ENCODE data around the gene CCDC93.
"Not testable (repeated sequence)": the region's sequence is repeated elsewhere in the genome, so short reads cannot be mapped to it uniquely, and the experiment has no call there.

The CCDC93 gene

DNA sequence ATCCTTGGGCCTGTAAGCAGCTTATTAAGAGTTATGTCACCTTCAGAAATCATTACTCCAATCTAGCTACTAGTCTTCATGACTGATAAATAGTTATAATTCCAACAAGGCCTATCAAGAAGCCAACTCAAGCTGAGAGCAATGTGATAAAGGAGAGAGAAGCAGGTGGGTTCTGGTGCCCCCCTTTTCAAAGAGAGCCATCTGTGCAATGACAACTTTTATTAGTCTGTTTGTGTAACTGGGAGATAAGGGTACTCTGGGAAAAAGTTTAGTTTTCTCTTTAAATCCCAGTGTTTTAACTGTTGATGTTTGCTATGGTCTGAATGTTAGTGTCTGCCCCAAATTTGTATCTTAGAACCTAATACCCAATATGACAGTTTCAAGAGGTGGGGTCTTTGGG lies 60.6 kb downstream of the CCDC93 start:
- DNase-seq (ENCODE audit: low read depth), result no peak

DNA sequence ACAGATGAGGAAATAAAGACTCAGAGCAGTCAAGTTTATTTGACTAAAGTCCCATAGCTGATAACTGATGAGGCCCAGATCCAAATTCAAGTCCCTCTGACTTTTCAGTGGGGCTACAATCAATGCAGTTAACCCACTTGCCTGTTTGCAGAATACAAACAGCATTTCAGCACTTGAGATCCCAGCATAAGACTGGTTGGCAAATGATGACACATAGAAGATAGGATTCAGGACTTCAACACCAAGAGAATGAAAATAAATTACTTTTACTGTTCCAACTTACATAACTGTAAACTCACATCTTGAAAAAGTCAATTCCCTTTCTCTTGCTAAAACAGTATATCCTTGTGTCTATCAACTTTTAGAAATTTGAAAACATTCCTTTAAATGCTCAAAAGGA lies 61.2 kb downstream of the CCDC93 start:
- no peak for DNase-seq (ENCODE audit: low read depth)

DNA sequence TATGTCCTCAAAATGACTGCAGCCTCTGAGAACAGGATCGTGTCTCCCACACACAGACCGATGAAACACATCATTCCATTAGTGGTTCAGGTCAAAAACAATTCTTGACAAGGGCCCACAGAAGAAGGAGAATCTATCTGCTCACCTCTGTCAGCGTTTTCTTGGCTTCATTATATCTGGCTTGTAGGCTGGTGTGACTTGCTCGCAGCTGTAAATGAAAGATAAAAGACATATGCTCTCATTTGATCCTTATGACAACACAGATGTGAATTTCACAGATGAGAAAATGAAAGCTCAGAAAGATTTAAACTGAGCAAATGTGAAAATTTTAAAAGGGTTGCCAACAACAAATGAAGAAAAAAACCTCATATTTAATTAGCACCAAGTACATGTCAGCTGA lies 61.6 kb downstream of the CCDC93 start:
- DNase-seq (ENCODE audit: low read depth), result no peak

DNA sequence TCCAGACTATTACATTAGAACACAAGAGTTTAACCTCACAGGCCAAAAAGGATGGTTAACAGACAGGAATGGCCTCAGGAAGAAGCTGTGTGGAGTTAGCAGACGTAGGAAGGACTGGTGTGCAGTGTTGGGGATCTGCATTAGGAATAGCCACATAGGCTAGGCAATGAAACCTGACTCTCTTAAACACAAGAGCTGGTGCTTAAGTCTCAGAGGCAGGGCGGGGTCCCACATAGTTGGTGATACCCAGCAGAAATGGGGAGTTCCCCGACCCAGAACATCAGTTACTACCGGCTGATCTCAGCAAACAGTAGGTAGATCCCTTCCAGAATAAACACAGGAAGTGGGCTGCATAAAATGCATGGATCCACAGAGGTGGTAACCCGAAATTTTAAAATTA lies 64.1 kb downstream of the CCDC93 start:
- DNase-seq (ENCODE audit: low read depth), result no peak

DNA sequence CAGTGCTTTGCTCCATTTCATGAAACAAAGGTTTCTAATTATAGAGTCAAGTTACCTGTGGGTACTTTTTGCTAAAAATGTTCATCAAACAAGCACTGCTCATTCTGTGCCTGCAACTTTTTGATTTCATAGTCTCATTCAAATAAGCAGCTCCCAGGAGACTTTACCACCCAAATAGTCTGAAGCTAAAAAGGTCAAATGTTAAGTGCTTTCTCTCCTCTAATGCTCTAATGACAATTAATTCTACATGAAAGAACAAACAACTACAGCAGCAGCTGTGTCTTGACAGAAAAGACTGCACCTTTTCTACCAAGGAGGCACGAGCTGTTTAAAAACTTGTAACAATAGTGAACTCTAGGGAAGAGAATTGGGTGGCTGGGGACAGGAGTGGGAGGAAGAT lies 65.3 kb downstream of the CCDC93 start:
- no peak for DNase-seq (ENCODE audit: low read depth)

DNA sequence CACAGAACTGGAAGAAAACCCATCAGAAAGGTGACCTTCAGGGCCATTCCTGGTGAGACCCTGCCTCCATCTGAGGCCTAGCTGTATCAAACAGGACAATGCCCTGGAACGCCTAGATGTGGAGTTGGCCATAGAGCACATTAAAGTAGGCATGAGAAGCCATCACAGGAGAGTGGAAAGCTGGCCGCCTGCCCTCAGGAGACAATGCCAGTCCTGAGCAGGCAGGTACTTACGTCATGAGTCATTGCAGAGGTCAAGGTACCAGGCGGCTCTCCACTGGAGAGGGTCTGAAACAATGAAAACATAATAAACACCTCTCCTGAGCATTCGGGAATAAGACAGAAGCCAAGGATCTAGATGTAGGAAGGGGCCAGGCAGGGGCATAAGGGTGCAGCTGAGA lies 68.6 kb downstream of the CCDC93 start:
- no peak for DNase-seq (ENCODE audit: low read depth)

DNA sequence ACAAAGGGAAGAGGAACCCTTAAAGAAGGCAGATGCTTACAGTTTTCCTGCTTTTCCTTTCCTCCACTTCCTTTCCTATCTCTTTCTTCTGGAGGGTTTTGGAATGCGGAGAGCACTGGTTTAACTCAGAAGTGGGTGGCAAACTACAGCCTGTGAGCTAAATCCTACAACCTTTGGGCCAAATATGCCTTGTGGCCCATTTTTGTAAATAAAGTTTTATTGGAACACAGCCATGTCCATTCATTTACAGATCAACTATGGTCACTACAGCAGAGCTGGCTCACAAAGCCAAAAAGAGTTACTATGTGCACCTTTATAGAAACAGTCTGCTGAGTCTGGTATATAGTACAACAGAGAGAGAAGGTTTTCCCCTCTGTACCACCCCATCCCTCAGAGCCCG lies 69.1 kb downstream of the CCDC93 start:
- DNase-seq (ENCODE audit: low read depth), result no peak

DNA sequence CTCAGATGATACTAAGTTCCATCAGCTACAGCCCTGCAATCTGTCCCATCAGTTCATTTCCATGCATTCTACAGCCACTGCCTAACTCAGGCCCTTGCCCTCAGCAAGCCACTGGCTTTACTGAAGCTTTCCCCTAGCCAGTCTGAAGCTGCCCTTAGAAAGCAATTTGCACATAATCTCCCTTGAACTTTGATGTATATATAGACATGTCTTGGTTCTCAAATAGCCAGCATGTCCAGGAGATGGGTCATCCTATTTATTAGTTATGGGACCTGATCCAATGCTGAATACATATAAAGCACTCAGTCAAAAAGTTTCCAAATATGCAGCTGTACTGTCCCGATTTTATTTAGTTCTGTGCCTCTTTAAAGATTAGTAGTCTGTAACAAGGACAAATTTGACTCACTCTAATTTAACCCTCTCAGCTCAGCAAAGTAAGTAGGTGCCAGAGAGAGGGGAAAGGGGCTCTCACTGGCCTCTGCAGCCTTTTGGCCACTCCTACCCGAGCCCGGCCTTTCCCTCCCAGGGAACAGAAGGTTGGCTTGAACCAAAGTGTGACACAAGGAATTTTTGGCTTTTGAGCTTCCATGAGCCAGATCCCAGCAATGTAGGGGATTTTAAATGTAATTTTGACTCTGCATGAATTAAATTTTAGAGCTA lies 70.7 kb downstream of the CCDC93 start:
- no peak for DNase-seq (ENCODE audit: low read depth)

DNA sequence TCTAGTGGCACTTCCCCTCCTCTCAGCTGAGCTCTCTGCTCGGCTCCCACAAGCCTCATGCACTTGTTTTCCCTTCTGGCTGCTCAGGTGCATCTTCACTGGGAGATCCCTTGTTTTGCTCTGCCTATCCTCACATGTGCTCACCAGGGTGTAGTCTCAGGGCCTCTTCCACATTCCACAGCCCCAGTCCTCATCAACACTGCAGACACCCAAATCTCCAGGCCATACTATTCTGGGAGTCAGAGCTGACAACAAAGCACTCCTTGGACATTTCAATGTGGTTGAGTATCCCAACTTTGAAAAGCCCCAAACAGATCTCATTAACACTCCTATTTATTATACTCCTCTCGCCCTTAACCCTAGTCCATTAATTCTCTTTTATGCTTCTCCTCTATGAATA lies 71.3 kb downstream of the CCDC93 start:
- DNase-seq (ENCODE audit: low read depth), result no peak

DNA sequence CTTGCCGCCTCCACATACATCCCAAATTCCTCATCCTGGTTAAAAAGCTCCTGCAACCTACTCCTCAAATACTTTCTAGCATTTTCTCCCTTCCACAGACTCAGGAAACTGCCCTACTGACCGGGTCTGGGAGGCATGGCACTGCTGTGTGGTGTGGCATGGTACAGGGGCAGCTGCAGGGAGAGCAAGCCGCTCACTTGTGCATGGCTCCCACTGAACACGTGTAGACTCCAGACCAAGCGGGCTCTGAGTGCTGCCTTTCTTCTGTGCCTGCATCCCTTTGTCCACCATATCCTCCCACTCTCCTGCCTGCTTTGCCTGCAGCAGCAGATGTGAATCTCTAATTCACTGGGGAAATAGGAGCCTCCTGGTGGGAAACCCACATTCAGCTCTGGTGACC lies 72.2 kb downstream of the CCDC93 start:
- DNase-seq (ENCODE audit: low read depth), result no peak

DNA sequence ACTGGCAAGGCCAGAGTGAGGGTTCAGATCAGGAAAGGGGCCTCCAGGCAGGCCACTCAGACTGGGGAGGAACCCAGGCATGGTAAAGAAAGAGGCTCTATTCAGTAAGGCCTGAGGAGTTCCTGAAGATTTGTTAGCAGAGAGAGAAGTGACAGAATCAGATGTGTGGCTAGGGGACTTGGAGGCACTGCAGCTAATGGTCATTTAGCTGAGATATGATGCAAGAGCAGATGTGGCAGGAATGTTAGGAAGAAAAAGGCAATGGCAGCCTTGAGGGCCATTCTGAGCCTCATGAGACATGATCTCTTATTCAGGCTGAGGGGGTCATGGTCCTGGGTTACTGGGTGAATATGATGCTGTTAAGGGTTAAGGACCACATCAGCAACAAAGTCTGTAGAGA lies 73.4 kb downstream of the CCDC93 start:
- DNase-seq (ENCODE audit: low read depth), result no peak

DNA sequence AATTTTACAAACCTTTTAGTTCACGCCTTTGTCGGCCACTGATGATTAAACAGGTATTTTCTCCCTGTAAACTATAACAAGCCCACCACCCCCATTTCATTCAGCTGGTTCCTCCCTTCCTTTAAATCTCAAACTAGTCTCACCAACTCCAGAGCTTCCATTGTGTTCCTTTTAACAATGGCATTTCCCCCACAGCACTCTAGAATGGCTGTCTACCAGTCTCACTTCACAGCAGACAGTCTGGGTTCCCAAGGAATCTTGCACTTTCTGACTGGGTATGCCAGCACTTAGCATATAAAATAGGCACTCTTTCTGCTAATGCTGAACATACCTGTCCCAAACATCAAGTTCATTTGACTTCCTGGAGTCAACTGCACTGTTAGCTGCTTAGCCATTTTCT lies 75.3 kb downstream of the CCDC93 start:
- no peak for DNase-seq (ENCODE audit: low read depth)

DNA sequence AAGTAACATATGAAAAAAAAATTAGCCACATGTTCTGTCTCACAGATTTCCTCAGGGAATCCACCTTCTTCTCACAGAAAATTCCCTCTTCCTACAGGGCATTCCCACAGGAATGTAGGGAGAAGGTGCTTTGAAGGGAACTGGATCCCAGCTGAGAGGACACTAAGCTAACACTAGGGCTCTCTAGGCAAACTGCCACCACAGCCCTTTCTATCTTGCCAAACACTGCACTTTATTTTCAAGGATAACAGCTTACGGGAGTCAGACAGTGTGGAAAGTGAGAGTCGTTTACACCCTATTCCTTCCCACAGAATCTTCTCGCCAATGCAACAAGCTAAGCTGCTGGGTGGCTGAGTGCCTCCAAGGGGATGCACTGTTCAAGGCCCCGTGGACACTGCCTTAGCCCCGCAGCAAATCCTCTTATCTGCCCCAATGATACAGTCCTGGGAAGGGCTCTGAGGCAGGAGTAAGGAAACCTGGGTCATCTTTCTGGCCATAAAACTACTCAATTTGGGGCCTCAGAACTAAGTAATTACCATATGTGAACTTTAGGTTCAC lies 76.9 kb downstream of the CCDC93 start:
- no peak for DNase-seq (ENCODE audit: low read depth)

DNA sequence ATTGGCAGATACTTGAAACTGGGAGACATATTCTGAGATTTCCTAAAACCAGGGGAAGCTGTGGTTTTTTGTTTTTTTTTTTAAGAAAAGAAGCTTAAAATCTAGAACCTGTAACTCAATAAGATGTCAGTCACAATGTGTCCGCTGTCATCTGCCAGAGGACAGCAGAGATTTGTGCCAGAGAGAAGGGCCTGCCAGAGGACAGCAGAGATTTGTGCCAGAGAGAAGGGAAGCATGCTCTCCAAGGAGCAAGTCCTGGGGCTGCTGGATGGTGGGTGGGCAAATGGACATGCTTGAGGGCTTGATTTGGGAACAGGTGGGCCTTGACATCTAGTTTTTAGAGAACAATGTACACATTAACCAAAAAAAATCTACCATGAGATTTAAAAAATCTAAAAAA lies 77.9 kb downstream of the CCDC93 start:
- DNase-seq (ENCODE audit: low read depth), result no peak

DNA sequence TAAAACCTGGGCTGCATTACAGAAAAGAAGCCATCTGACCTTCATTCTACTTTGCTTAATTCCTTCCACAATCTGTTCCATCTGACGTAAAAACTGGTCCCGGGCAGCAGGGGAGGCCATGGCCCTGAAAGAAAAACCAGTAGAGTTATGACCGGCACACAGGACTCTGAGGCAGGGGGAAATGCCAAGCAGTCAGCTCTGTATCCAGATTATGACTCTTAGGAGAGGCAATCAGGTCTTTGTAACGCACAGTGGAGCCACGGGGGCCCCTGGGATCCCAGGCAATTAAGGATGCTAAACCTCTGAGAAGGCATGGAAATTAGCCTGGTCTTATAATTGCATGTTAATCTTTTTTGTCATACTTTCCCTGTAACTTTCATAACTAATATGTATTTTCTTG lies 78.4 kb downstream of the CCDC93 start:
- no peak for DNase-seq (ENCODE audit: low read depth)

DNA sequence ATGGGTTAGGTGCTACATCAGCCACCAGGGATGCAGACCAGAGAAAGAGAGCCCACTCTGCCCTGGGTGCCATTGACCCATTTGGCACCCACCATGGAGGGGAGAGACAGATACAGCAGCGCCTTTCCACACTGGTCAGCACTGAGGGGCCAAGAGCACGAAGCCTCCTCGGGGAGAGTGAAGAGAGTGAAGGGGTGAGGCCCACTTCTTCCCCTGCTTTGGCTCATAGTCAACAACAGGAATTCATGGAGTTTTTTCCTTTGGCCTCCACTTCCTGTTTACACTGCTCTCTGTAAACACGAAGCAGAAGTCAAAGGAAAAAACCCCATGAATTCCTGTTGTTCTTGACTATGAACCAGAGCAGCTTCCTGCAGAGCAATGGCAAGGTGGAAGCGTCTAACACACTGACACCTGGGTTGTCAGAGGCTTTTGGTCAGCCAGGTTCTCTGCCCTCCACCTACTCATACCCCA lies 80.0 kb downstream of the CCDC93 start:
- no peak for DNase-seq (ENCODE audit: low read depth)

DNA sequence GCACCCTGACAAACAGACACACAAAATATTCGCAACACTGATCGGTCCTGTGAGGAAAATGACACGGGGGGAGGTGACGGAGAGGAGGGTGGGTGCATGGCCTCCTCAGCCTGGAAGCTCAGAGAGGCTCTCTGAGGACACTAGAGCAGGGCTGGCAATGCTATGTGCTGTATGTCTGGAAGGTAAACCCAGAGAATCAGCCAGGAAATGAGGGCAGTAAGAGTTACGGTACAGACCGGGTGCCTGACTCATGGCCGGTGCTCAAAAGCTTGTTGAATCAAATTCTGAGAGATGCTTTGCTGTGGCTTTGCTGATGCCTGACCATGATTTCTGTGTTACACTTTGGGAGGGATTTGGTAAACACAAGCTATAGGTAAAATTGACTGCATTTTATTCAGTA lies 81.9 kb downstream of the CCDC93 start:
- no peak for DNase-seq (ENCODE audit: low read depth)

DNA sequence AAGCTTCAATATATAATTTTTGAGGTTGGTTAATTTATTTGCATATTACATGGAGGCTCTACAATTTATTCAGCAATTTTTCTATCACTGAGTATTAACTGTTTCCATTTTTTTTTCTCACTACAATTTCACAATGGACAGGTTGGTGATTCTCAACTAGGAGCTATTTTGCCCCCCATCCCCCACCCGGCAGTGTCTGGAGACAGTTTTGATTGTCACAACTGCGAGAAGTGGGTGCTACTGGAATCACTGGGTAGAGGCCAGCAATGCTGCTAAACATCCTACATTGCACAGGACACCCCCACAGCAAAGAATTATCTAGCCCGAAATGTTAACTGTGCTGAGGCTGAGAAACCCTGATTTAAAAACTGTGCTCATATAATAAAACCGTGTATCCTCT lies 82.6 kb downstream of the CCDC93 start:
- DNase-seq (ENCODE audit: low read depth), result no peak

DNA sequence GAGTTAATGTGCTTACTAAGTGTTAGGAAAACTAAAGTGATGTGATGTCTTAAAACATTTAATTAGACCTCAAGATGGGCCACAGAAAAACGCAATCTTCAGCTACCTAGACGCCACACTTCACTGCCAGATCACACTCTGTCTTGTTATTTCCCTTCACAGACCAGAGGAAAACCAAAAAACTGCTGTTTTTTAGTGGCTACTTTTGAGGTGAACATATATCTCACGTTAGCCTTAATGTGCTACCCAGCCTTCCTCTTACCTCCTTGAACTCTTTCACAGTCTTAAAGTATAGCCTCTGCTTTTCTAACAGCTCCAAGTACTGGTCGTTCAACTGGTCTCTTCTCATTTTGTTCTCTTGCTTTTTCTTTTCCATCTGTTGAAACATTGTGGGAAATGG lies 83.1 kb downstream of the CCDC93 start:
- no peak for DNase-seq (ENCODE audit: low read depth)

DNA sequence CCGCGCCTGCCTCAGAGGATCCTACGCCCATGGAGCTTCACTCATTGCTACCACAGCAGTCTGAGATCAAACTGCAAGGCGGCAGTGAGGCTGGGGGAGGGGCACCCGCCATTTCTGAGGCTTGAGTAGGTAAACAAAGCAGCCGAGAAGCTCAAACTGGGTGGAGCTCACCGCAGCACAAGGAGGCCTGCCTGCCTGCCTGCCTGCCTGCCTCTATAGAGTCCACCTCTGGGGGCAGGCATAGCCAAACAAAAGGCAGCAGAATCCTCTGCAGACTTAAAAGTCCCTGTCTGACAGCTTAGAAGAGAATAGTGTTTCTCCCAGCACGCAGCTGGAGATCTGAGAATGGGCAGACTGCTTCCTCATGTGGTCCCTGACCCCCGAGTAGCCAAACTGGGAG lies 90.4 kb downstream of the CCDC93 start:
- not testable (repeated sequence) for DNase-seq (ENCODE audit: low read depth)

DNA sequence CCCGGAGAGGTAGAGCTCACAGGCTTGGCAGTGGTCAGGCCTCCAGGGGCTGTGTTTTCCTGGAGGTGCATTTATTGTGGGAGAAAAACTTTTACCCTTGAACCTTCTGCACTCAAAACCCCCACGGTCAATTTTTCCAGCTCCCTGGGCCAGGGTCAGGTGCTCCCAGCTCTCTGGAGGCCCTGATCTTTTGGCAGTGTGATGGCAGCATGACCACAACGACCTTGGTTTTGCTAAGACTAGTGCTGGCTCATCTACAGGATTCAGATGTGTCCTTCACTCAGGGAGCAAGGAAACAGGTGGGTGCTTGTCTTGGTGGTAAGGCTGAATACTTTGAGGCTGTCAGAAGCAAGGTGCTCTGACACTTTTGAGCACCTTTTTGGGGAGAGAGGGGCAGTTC lies 92.3 kb downstream of the CCDC93 start:
- no peak for DNase-seq (ENCODE audit: low read depth)

DNA sequence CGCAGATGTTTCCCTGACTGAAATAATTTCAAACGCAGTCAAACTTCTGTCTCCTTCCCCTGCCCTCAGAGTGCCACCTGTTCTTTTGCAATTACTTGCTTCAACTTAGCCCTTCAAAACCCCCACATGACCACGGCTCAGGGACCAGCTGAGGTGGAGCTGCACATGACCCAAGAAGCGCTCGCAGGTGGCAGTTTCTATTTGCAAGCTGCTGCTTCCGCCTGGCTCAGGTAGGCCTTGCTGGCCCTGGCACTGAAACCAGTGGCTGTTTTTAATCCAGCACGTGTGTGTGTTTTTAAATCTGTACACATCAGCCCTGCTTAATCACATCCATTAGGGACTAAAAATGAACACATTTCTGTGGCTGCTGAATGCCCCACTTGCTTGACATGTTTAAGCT lies 95.3 kb downstream of the CCDC93 start:
- no peak for DNase-seq (ENCODE audit: low read depth)

DNA sequence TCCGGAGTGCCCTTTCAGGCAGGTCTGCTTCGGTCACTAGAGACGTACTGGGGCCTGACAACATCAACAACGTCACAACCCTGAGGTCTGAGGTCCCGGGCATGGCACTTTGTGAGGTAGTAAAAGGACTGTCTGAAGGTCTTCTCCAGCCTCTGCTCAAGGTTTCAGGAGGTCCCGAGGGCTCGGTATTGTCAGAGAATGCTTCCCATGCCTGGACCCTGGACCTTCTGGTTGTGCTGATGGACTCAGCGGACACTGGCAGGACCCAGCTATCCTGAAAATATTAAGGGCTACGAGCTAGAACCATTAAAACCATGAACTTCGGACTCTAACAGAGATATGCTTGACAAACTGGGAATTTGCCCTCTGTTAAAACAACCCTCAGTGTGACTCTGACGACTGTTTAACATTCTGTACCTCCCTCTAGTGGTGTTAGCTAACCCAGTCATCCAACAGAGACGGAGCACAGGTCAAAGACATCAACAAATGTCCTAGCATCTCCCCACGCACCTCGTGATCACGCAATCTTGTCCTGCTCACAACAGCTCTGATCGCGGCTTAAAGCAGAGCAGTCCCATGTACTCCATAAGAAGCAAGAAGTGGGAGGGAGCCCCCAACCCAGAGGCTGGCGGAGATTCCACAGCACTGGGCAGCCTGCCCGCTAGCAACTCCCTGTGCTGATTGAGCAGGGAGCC lies 96.5 kb downstream of the CCDC93 start:
- no peak for DNase-seq (ENCODE audit: low read depth)

DNA sequence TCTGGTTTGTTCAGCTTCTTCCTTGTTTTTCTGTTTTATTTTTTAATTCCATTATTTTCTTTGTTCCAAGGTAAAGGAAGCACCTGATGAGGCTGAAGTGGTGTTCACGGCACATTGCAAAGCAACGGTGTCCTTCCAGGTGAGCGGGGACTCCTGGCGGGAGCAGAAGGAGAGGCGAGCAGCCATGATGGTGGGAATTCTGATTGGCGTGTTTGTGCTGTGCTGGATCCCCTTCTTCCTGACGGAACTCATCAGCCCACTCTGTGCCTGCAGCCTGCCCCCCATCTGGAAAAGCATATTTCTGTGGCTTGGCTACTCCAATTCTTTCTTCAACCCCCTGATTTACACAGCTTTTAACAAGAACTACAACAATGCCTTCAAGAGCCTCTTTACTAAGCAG lies 110.9 kb downstream of the CCDC93 start:
- DNase-seq (ENCODE audit: low read depth), result no peak
